ENCODE data around the gene MST1R.

MST1R gene

DNA sequence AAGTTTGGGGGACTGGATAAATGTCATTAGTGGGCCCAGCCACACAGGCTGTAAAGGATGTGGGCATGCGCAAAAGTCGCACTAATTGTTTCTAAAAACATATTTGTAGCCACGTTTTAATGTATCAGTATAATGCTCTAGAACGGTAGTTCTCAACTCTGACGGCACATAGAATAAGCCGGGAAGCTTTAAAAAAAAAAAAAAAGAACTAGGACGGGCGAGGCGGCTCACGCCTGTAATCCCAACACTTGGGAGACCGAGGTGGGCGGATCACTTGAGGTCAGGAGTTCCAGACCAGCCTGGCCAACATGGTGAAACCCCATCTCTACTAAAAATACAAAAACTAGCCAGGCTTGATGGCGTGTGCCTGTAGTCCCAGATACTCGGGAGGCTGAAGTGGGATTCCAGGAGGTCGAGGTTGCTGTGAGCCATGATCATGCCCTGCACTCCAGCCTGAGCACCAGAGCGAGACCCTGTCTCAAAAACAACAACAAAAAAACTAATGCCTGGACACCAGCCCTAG, 26.6 kb upstream of the MST1R start:
- H3K79me2 ChIP-seq (ENCODE audit: low read length) = peaks cover 5% of the 10 kb centered on the region; the same call in 1 of the 2 replicates
- peak overlapping the region; percentile 72 for H3K4me2 ChIP-seq (ENCODE audit: low read length)
- H3K27ac ChIP-seq (ENCODE audit: low read length) = peak overlapping the region; percentile 57
- no peaks in the 10 kb centered on the region for H3K36me3 ChIP-seq (replicated peaks; ENCODE audit: low read depth, low read length)
- H2AFZ ChIP-seq (ENCODE audit: low read depth, low read length) = peak overlapping the region; percentile 75
- TF ChIP-seq EZH2phosphoT487 (IDR thresholded peaks at IDR 0.05; ENCODE audit: low read depth) = no peak
- TF ChIP-seq, protein P1, sequence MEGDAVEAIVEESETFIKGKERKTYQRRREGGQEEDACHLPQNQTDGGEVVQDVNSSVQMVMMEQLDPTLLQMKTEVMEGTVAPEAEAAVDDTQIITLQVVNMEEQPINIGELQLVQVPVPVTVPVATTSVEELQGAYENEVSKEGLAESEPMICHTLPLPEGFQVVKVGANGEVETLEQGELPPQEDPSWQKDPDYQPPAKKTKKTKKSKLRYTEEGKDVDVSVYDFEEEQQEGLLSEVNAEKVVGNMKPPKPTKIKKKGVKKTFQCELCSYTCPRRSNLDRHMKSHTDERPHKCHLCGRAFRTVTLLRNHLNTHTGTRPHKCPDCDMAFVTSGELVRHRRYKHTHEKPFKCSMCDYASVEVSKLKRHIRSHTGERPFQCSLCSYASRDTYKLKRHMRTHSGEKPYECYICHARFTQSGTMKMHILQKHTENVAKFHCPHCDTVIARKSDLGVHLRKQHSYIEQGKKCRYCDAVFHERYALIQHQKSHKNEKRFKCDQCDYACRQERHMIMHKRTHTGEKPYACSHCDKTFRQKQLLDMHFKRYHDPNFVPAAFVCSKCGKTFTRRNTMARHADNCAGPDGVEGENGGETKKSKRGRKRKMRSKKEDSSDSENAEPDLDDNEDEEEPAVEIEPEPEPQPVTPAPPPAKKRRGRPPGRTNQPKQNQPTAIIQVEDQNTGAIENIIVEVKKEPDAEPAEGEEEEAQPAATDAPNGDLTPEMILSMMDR (IDR thresholded peaks at IDR 0.05; ENCODE audit: low read depth, low read length) = no peak
- H3K27me3 ChIP-seq (ENCODE audit: low read depth, low read length) = no peaks in the 10 kb centered on the region
- H3K4me1 ChIP-seq (ENCODE audit: low read length) = peaks cover 12% of the 10 kb centered on the region
- no peaks in the 10 kb centered on the region for H4K20me1 ChIP-seq (ENCODE audit: insufficient read depth, low read length)
- H3K9me3 ChIP-seq (ENCODE audit: insufficient read depth, low read length) = no peaks in the 10 kb centered on the region
- H3K9ac ChIP-seq (ENCODE audit: low read length) = peak overlapping the region; percentile 76
- peak overlapping the region; percentile 86 for H3K4me3 ChIP-seq (ENCODE audit: low read length)

DNA sequence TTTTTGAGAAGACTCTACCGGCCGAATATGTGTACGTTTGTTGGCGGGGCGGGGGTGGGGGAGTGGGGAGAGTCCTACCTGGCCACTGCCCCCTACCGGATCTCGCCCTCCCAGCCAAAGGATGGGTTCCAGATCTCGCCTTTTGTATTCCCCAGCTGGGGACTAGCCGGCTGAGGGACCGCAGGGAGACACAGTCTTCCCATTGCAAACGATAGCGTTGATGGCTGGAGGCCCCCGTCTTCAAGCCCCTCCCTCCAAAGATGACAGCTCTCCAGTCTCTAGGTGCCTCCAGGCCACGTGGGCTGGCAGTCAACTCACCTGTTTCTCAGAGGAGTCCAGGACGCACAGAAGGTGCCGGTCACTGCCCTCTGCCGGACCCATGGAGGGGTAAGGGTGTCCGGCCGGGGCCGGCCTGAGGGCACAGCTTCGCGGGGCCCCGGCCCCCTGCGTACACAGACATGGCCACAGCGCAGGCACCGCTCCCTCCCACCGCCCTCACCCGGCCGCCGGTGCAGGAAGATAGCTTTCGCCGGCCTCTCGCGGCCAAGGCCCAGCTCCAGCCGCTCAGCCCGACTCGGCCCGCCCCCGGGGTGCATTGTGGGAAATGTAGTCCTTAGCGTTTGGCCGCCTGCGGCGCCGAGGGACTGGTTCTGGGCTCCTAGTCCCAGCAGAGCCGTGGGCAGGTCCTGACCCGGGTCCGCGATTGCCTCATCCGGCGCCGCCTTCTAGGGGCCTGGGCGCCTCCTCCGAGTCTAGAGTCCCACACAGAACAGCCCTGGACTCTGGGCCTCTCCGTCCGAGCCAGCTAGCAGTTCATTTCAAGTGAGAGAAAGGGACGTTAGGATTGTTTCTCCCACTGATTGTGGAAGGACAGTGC, 25.9 kb upstream of the MST1R start, which contains the start of gene MON1A:
TSS of gene MON1A (minus strand) at position 521 of the 877 bp plus-strand sequence. CDS start 16,465 bp downstream, outside the sequence.
- Histone ChIP-seq H3K27me3 (ENCODE audit: low read depth, low read length) (no peaks in the 10 kb centered on the region), H3K4me2 (ENCODE audit: low read length) (peak within 1 kb of the TSS; percentile 72), H3K4me1 (ENCODE audit: low read length) (peaks cover 12% of the 10 kb centered on the region), H3K4me3 (ENCODE audit: low read length) (peak within 1 kb of the TSS; percentile 86), H3K9ac (ENCODE audit: low read length) (peak within 1 kb of the TSS; percentile 76), H4K20me1 (ENCODE audit: insufficient read depth, low read length) (no peaks in the 10 kb centered on the region), H3K9me3 (ENCODE audit: insufficient read depth, low read length) (no peaks in the 10 kb centered on the region), H3K36me3 (replicated peaks; ENCODE audit: low read depth, low read length) (no peaks in the 10 kb centered on the region), H3K27ac (ENCODE audit: low read length) (peak within 1 kb of the TSS; percentile 57), H2AFZ (ENCODE audit: low read depth, low read length) (peak within 1 kb of the TSS; percentile 75), H3K79me2 (ENCODE audit: low read length) (peaks cover 5% of the 10 kb centered on the region; the same call in 1 of the 2 replicates)
- TF ChIP-seq, protein P1 (IDR thresholded peaks at IDR 0.05; ENCODE audit: low read depth, low read length) = peak; percentile 42
- TF ChIP-seq EZH2phosphoT487 (IDR thresholded peaks at IDR 0.05; ENCODE audit: low read depth) = no peak

DNA sequence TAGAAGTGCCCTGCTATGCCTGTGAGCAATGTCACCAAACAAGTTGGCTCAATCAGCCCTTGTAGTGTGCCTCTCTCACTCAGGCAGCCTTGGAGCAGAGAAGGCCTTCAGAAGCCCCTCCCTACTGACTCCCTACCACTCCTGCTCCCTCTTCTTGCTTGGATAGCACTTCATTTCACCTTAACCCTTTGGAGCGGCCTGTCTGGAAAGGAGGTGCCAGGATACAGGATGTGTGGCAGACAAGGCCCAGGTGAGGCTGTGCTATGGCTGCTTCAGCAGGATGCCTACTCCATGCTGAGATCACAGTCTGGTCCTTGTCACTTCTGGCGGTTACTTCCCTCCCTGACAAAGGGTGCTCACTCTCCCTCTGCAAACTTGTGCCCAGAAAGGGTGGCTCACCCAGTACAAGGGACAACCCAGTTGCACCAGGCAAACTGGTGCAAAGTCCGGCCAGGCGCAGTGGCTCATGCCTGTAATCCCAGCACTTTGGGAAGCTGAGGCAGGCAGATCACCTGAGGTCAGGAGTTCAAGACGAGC, 24.9 kb upstream of the MST1R start:
- Histone ChIP-seq H4K20me1 (ENCODE audit: insufficient read depth, low read length) (no peaks in the 10 kb centered on the region), H3K4me3 (ENCODE audit: low read length) (peak overlapping the region; percentile 86), H2AFZ (ENCODE audit: low read depth, low read length) (no peak overlapping the region), H3K27ac (ENCODE audit: low read length) (no peak overlapping the region), H3K27me3 (ENCODE audit: low read depth, low read length) (no peaks in the 10 kb centered on the region), H3K4me2 (ENCODE audit: low read length) (peak overlapping the region; percentile 72), H3K79me2 (ENCODE audit: low read length) (peaks cover 5% of the 10 kb centered on the region; the same call in 1 of the 2 replicates), H3K9me3 (ENCODE audit: insufficient read depth, low read length) (no peaks in the 10 kb centered on the region), H3K9ac (ENCODE audit: low read length) (no peak overlapping the region), H3K36me3 (replicated peaks; ENCODE audit: low read depth, low read length) (no peaks in the 10 kb centered on the region), H3K4me1 (ENCODE audit: low read length) (peaks cover 12% of the 10 kb centered on the region)
- TF ChIP-seq EZH2phosphoT487 (IDR thresholded peaks at IDR 0.05; ENCODE audit: low read depth) = no peak
- TF ChIP-seq, protein P1 (IDR thresholded peaks at IDR 0.05; ENCODE audit: low read depth, low read length) = no peak

DNA sequence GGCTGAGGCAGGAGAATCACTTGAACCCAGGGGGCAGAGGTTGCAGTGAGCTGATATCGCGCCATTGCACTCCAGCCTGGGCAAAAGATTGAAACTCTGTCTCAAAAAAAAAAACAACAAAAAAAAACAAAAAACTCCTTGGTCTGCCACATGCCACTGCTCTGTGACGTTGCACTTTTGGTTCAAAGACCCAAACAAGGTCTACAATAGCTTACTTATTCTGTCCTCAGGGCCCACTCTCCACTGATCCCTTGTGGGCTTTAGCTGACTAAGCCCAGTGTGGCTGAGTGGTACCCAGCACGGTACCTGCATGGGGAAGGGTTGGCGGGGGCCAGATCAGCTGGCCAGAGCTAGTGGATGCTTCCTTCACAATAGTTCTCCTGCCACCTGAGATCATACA, 24.1 kb upstream of the MST1R start:
- Histone ChIP-seq H3K36me3 (replicated peaks; ENCODE audit: low read depth, low read length) (no peaks in the 10 kb centered on the region), H3K9me3 (ENCODE audit: insufficient read depth, low read length) (no peaks in the 10 kb centered on the region), H3K27me3 (ENCODE audit: low read depth, low read length) (no peaks in the 10 kb centered on the region), H3K27ac (ENCODE audit: low read length) (no peak overlapping the region), H3K4me3 (ENCODE audit: low read length) (no peak overlapping the region), H3K79me2 (ENCODE audit: low read length) (peaks cover 5% of the 10 kb centered on the region; the same call in 1 of the 2 replicates), H4K20me1 (ENCODE audit: insufficient read depth, low read length) (no peaks in the 10 kb centered on the region), H3K9ac (ENCODE audit: low read length) (no peak overlapping the region), H3K4me1 (ENCODE audit: low read length) (peaks cover 12% of the 10 kb centered on the region), H3K4me2 (ENCODE audit: low read length) (no peak overlapping the region), H2AFZ (ENCODE audit: low read depth, low read length) (no peak overlapping the region)
- TF ChIP-seq, protein P1 (IDR thresholded peaks at IDR 0.05; ENCODE audit: low read depth, low read length) = no peak
- no peak for TF ChIP-seq EZH2phosphoT487 (IDR thresholded peaks at IDR 0.05; ENCODE audit: low read depth)
